Neuronal stem cell (in vitro differentiated cells): ENCODE results near the gene SPIRE2.

ENCODE experiments used
- DNase-seq: peaks from one replicate; pipeline ENCODE4 v3.0.0-alpha.2; 2013; ENCODE audit warnings: low spot score
- H2AFZ ChIP-seq: one replicate; pipeline ENCODE4 v1.6.1; 2013; ENCODE audit warnings: mild to moderate bottlenecking, low read length, inconsistent platforms
- H2AK5ac ChIP-seq: 2 replicates; pipeline ENCODE4 v1.6.1; 2013; ENCODE audit warnings: low read depth, mild to moderate bottlenecking, inconsistent platforms, low read length, moderate library complexity, mixed read lengths
- H2BK120ac ChIP-seq: 2 replicates; pipeline ENCODE4 v1.6.1; 2013; ENCODE audit warnings: low read depth, mild to moderate bottlenecking, inconsistent platforms, low read length, moderate library complexity, mixed read lengths
- H2BK12ac ChIP-seq: one replicate; pipeline ENCODE4 v1.6.1; 2013; ENCODE audit warnings: low read length, inconsistent platforms
- H2BK15ac ChIP-seq: 2 replicates; pipeline ENCODE4 v1.6.1; 2013; ENCODE audit warnings: mild to moderate bottlenecking, low read length, inconsistent platforms, mixed read lengths
- H2BK5ac ChIP-seq: one replicate; pipeline ENCODE4 v1.6.1; 2013; ENCODE audit warnings: inconsistent platforms, mild to moderate bottlenecking, low read length, moderate library complexity
- H3K14ac ChIP-seq: one replicate; pipeline ENCODE4 v1.6.1; 2013; ENCODE audit warnings: low read length, inconsistent platforms
- H3K18ac ChIP-seq: 2 replicates; pipeline ENCODE4 v1.6.1; 2013; ENCODE audit warnings: low read length, inconsistent platforms
- H3K23ac ChIP-seq: 2 replicates; pipeline ENCODE4 v1.6.1; 2013; ENCODE audit warnings: low read depth, mild to moderate bottlenecking, mixed read lengths, low read length, inconsistent platforms; ENCODE audit not compliant: poor library complexity
- H3K27ac ChIP-seq: replicated peaks from 3 replicates; pipeline ENCODE4 v1.5.1; 2013; ENCODE audit warnings: low read length, inconsistent platforms
- H3K27me3 ChIP-seq, 3 experiments: 2 replicates each; pipeline ENCODE4 v1.6.1; 2013; ENCODE audit warnings: low read length in 3 of 3, mild to moderate bottlenecking in 2 of 3, inconsistent platforms in 1 of 3, low read depth in 1 of 3, mixed read lengths in 1 of 3, moderate library complexity in 1 of 3; ENCODE audit not compliant: control insufficient read depth in 3 of 3, insufficient read depth in 3 of 3
- H3K36me3 ChIP-seq, 2 donors: replicated peaks in 1 of 2; 2 replicates each; pipeline ENCODE4 v1.6.1; 2013; ENCODE audit warnings: low read length in 2 of 2; ENCODE audit not compliant: control insufficient read depth in 2 of 2, insufficient read depth in 2 of 2
- H3K4ac ChIP-seq: 2 replicates; pipeline ENCODE4 v1.6.1; 2013; ENCODE audit warnings: inconsistent platforms, mild to moderate bottlenecking, low read length, moderate library complexity
- H3K4me1 ChIP-seq, 2 donors: 1 replicate in 1 of 2; 2 replicates in 1 of 2; pipeline ENCODE4 v1.6.1; 2013; ENCODE audit warnings: low read length in 2 of 2, low read depth in 1 of 2; ENCODE audit not compliant: control insufficient read depth in 2 of 2, insufficient read depth in 1 of 2
- H3K4me2 ChIP-seq: one replicate; pipeline ENCODE4 v1.6.1; 2013; ENCODE audit warnings: mild to moderate bottlenecking, low read length, inconsistent platforms; ENCODE audit not compliant: insufficient read depth, poor library complexity, severe bottlenecking
- H3K4me3 ChIP-seq, 2 donors: 2 replicates each; pipeline ENCODE4 v1.5.1; 2013; ENCODE audit warnings: low read length in 2 of 2, mild to moderate bottlenecking in 2 of 2, inconsistent platforms in 1 of 2, moderate library complexity in 1 of 2
- H3K79me1 ChIP-seq: one replicate; pipeline ENCODE4 v1.6.1; 2013; ENCODE audit warnings: low read depth, mild to moderate bottlenecking, inconsistent platforms, low read length, moderate library complexity
- H3K9ac ChIP-seq: one replicate; pipeline ENCODE4 v1.6.1; 2013; ENCODE audit warnings: mild to moderate bottlenecking, low read depth, low read length, inconsistent platforms; ENCODE audit not compliant: poor library complexity
- H3K9me3 ChIP-seq, 2 donors: replicated peaks in 1 of 2; 2 replicates each; pipeline versions ENCODE3 to v1.6.1; 2013; ENCODE audit warnings: low read length in 2 of 2, mild to moderate bottlenecking in 2 of 2, inconsistent platforms in 1 of 2, low read depth in 1 of 2, mixed read lengths in 1 of 2, moderate library complexity in 1 of 2; ENCODE audit not compliant: control insufficient read depth in 2 of 2, insufficient read depth in 1 of 2
- H4K8ac ChIP-seq: one replicate; pipeline ENCODE4 v1.6.1; 2013; ENCODE audit warnings: low read depth, mild to moderate bottlenecking, inconsistent platforms, low read length, moderate library complexity
- H4K91ac ChIP-seq: one replicate; pipeline ENCODE4 v1.6.1; 2013; ENCODE audit warnings: low read length, low read depth, mild to moderate bottlenecking, inconsistent platforms; ENCODE audit not compliant: poor library complexity
- WGBS, 2 donors: extraction: QIAGEN DNeasy Blood & Tissue Kit; methylation state at CpG; one replicate each; pipeline ENCODE4 v1.1.7; 2013; ENCODE audit warnings: missing lambda C conversion rate in 2 of 2, mixed read lengths in 1 of 2; ENCODE audit not compliant: insufficient read length in 2 of 2, insufficient replicate concordance in 1 of 2; ENCODE audit errors: extremely low coverage in 2 of 2; 5-methylcytosine and 5-hydroxymethylcytosine counted together

SPIRE2 gene

DNA sequence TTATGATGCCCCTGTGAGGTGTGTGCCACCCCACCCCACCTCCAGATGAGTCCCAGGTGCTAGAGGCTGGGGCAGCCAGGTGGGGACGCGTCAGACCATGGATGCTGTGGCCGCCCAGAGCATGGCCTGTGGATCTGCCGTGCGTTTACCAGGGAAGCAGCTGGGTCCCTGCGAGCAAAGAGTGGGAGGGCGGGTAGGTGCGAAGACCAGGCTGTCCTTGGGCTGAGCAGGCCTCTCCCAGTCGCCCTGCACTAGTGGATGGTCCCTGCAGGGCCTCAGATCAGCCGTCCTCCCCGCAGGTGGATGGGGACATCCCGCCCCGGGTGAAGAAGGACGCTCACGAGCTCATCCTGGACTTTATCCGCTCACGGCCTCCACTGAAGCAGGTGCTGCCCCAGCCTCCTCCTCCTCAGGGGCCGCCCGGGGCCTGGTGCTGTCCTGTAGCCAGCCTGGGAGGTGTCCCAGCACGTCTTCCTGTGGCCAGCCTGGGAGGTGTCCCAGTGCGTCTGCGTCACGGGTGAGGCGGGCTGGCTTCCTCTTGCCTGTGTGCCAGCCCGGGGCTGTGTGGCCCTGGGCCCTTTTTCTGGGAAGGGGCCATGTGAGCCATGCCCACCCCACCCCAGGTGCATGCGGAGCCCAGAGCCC, 27.1 kb downstream of the SPIRE2 start:
- Histone ChIP-seq H3K4me1 (no peaks in the 10 kb centered on the region), H3K4ac (no peak overlapping the region), H3K9me3 (no peaks in the 10 kb centered on the region), H2BK5ac (no peak overlapping the region), H2BK15ac (no peak overlapping the region), H3K9ac (peak overlapping the region; percentile 72), H2BK120ac (no peak overlapping the region), H3K23ac (peak overlapping the region; percentile 55), H3K4me2 (no peak overlapping the region), H3K18ac (peak overlapping the region; percentile 19), H2BK12ac (no peak overlapping the region), H2AK5ac (no peak overlapping the region), H3K14ac (no peak overlapping the region), H3K4me3 (no peak overlapping the region), H3K27ac (no peak overlapping the region), H2AFZ (no peak overlapping the region), H4K8ac (no peak overlapping the region), H3K36me3 (peaks cover 5 to 51% of the 10 kb centered on the region in 2 donors), H4K91ac (no peak overlapping the region), H3K27me3 (no peaks in the 10 kb centered on the region), H3K79me1 (no peaks in the 10 kb centered on the region)
- DNase-seq, result no peak
- WGBS, 2 donors, result no CpG with 5 or more reads among the region's 26 CpGs

- Histone ChIP-seq H3K36me3 (peaks cover 6 to 50% of the 10 kb centered on the region in 2 donors), H4K8ac (no peak overlapping the region), H3K79me1 (no peaks in the 10 kb centered on the region), H3K9me3 (no peaks in the 10 kb centered on the region), H3K4ac (no peak overlapping the region), H3K9ac (no peak overlapping the region), H2AFZ (no peak overlapping the region), H2AK5ac (no peak overlapping the region), H3K27me3 (no peaks in the 10 kb centered on the region), H2BK15ac (no peak overlapping the region), H3K14ac (no peak overlapping the region), H3K4me2 (peak overlapping the region; percentile 11), H3K23ac (no peak overlapping the region), H3K27ac (no peak overlapping the region), H3K4me3 (no peak overlapping the region), H2BK5ac (no peak overlapping the region), H3K18ac (no peak overlapping the region), H3K4me1 (no peaks in the 10 kb centered on the region), H2BK12ac (no peak overlapping the region), H4K91ac (no peak overlapping the region), H2BK120ac (no peak overlapping the region)
- no CpG with 5 or more reads among the region's 22 CpGs for WGBS, 2 donors
- no peak for DNase-seq
These were observed 27.7 kb downstream of the SPIRE2 start for GRCh38 chr16:89855986-89856385.

DNA sequence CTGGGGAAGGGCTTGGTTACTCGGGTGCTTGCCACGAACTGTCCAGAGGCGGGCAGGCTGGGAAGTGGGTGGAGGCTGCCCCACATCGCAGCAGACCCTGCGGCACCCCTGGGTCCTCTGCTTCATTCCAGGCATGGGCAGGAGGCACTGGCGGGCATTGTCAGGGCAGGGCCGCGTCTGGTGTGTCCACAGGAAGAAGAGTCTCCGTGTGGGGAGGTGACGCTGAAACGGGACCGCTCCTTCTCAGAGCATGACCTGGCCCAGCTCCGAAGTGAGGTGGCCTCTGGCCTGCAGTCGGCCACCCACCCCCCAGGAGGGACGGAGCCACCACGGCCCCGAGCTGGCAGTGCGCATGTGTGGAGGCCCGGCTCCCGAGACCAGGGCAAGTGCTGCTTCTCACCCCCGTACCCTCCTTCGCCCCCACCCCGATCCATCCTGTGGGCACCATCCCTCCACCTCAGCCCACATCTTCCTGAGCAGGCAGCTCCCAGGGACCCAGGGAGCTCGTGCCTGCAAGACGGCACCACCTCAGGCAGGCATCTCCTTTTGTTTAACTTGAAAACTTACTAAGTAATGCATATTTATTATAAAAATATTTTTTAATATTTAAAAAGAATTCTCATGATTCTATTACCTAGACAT, 30.8 kb downstream of the SPIRE2 start:
- Histone ChIP-seq H3K4me3 (no peak overlapping the region), H3K36me3 (peaks cover 12 to 67% of the 10 kb centered on the region in 2 donors), H3K23ac (no peak overlapping the region), H2BK120ac (no peak overlapping the region), H3K14ac (no peak overlapping the region), H2BK5ac (no peak overlapping the region), H3K18ac (peak overlapping the region; percentile 17), H3K79me1 (peaks cover 3% of the 10 kb centered on the region), H2AFZ (no peak overlapping the region), H3K4ac (no peak overlapping the region), H3K4me2 (no peak overlapping the region), H2BK15ac (no peak overlapping the region), H2BK12ac (no peak overlapping the region), H3K4me1 (no peaks in the 10 kb centered on the region), H3K27me3 (no peaks in the 10 kb centered on the region), H2AK5ac (no peak overlapping the region), H3K9me3 (no peaks in the 10 kb centered on the region), H3K27ac (no peak overlapping the region), H4K8ac (no peak overlapping the region), H3K9ac (no peak overlapping the region), H4K91ac (no peak overlapping the region)
- no CpG with 5 or more reads among the region's 25 CpGs for WGBS, 2 donors
- DNase-seq, result no peak

GRCh38 chr16:89859615-89860007, 31.3 kb downstream of the SPIRE2 start:
- no peak for DNase-seq
- no peak overlapping the region for H3K23ac ChIP-seq
- no peaks in the 10 kb centered on the region for H3K27me3 ChIP-seq
- H2BK120ac ChIP-seq, result no peak overlapping the region
- peaks cover 15 to 73% of the 10 kb centered on the region in 2 donors for H3K36me3 ChIP-seq
- no peak overlapping the region for H3K4ac ChIP-seq
- no peak overlapping the region for H3K9ac ChIP-seq
- no peak overlapping the region for H2AK5ac ChIP-seq
- H3K18ac ChIP-seq, result peak overlapping the region; percentile 8
- no peak overlapping the region for H2BK5ac ChIP-seq
- H3K27ac ChIP-seq, result no peak overlapping the region
- no CpG with 5 or more reads among the region's 16 CpGs for WGBS, 2 donors
- no peaks in the 10 kb centered on the region for H3K4me1 ChIP-seq
- no peak overlapping the region for H4K8ac ChIP-seq
- no peak overlapping the region for H2AFZ ChIP-seq
- H3K4me2 ChIP-seq, result no peak overlapping the region
- H3K14ac ChIP-seq, result no peak overlapping the region
- H3K79me1 ChIP-seq, result peaks cover 3% of the 10 kb centered on the region
- no peak overlapping the region for H2BK15ac ChIP-seq
- no peaks in the 10 kb centered on the region for H3K9me3 ChIP-seq
- peak overlapping the region; percentile 58 for H2BK12ac ChIP-seq
- H3K4me3 ChIP-seq, result no peak overlapping the region
- H4K91ac ChIP-seq, result no peak overlapping the region
